GM18951 (cell line): ENCODE results near the gene MAP1LC3A.

Experiments used
- POLR2A ChIP-seq: IDR thresholded peaks from 4 replicates; pipeline ENCODE4 v1.6.1; 2011; ENCODE audit warnings: mild to moderate bottlenecking; ENCODE audit not compliant: insufficient read length, insufficient read depth; ENCODE audit errors: extremely low read depth
- in situ Hi-C: fragments of 300-500 bp; cut with MboI; formaldehyde crosslinking; loops from one replicate; pipeline ENCODE4 v1.12.0; 2022; ENCODE audit warnings: low sequenced_read_pairs, mixed read lengths, inconsistent platforms; ENCODE audit not compliant: unreplicated experiment

MAP1LC3A gene

DNA sequence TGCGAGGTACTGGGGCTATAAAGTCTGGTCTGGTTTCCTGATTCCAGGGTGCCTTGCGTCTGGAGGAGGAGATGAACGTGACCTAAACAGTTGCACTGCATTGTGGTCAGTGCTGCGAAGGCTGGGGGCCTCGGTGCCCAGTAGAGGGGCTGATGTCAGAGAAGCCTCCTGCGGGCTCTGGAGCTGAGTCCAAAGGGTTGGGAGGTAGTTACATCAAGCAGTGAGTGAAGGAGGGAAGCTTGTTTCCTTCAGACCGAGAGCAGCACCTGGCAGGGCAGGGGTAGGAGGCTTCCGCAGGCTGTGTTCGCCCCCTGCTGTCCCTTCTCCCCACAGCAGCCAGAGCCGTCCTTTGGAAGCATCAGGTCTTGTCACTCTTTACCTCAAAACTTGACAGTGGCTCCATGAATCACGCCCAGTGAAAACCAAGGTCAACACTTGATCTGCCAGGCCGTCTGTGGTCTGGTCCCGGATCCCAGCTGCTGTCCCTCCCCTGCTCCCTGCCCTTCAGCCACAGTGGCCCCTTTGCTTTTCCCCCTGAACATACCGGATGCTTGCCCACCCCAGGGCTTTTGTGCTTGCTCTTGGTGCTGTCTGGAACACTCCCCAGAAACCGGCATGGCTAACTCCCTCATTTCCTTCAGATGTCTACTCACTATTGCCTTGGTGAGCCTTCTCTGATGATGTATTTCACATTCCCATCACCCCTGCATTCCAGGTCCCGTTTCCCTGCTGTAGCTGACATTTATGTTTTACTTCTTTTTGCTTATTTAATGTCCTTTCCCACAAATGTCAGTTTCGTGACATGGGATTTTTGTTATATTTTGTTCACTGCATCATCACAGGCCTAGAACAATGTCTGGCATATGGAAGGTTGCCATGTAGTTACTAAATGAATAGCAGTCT, 35.3 kb upstream of the MAP1LC3A start:
- TF ChIP-seq POLR2A: no peak
- in situ Hi-C loops: no loop called here

DNA sequence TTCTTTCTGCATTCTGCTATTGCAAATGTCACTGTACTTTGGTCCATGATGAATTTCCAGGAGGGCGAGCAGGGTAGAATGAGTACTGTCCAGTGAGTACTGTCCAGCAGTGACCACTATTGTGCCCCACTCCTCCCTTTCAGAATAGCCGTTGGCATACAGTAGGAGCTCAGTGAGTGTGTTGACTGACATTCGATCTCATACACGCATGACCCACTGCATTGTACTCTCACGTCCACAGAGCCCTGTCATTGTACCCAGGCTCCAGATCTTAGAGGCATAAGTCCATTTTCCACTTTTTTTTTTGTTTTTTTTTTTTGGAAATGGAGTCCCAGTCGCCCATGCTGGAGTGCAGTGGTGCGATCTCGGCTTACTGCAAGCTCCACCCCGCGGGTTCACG, 34.1 kb upstream of the MAP1LC3A start:
- TF ChIP-seq POLR2A: no peak
- in situ Hi-C loops: no loop called here

DNA sequence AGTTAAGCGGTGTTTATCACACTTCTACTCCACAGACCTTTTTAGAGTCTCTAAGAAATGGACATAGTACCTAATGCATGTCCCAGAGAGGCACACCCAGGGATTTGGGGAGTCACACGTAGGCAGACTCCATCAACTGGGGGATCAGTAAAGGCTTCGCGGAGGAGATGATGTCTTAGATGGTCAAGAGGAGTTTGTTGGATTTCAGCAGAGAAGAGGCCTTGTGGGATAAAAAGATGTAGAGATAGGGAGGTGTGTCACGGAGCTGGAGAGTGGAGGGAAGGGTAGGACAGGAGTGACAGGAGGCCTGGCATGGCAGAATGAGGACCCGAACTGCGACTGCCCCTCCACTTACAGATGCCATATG, 33.2 kb upstream of the MAP1LC3A start:
- no peak for TF ChIP-seq POLR2A
- in situ Hi-C loops: no loop called here

DNA sequence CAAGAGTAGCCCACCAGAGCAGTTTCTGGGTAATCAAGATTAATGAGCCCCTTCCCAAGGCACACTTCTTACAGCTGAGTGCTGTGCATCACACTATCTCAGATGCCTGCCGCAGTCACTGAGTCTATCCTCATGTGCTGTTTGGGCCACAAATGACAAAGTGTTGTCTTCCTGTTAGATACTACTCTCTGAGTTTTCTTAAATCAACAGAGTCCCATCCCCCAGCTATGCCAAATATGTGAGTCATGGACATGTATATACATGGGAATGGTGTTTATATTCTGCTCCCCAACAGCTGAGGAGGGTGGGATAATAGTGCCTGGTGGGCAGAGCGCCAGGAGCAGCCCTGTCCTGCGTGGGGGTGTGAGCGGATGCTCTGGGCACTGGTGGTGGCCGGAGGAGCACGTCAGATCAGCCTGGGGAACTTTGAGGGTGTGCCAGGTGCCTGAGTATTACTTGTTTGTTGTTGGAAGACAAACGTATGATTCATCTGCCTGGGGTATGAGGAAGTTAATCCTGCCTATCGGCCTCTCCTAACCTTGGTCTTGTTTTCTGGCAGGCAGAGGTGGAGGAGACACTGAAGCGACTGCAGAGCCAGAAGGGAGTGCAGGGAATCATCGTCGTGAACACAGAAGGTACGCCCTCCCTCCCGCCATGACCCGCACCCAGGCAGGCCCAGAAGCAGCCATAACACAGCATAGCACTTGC, 32.7 kb upstream of the MAP1LC3A start:
- in situ Hi-C loops: no loop called here
- no peak for TF ChIP-seq POLR2A

DNA sequence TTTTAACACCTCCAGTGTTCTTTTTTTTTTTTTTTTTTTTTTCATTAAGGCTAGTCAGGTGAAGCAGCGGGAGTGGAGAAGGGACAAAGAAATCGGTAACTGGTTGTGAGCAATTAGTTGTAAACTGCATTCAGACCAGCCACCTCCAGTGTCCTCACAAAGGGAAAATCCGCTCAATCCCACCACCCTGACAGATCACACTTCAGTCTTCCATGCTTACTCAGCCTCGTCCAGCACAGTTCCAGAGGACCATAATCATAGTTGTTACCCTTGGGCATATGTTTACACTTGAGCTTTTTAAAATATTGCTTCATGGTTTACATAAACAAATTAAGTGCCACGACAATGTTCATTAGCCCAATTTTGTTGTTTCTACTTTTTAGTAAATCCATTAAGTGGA, 32.1 kb upstream of the MAP1LC3A start:
- in situ Hi-C loops: no loop called here

DNA sequence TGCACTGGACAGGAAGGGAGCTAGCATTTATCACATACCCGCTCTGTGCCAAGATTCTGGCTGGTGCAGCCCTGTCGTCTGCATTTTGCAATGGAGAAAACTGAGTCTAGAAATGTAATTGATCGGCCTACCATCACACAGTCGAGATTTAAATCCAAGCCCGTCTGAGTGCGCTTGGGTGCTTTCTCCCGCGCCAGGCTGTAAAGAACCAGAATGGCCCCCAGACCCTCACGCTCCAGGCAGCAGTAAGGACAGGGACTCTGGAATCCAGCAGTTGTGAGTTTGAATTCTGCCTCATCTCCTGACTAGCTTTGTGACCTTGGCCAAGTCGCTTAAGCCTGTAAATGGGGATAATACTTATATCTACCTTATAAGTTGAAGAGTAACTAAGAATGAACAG, 31.5 kb upstream of the MAP1LC3A start:
- in situ Hi-C loops: no loop called here
- TF ChIP-seq POLR2A: no peak

More for the DNA sequence above, 32.1 kb upstream of the MAP1LC3A start:
- no peak for TF ChIP-seq POLR2A

DNA sequence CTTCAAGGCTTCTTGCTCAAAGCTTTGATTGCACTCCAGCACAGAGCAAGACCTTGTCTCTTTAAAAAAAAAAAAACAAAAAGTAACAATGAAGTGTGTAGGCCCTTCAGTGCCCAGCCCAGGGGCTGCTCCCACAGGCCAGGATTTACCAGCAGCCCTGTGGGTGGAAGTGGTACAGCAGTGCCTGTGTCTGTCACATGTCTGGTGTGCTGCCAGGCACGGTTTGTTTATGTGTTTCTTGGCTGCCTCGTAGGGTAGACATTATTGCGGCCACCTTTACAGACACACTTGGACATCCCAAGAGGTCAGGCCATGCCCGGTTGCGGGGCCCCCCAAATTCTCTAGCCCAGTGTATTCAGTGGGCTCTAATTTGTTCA, 29.6 kb upstream of the MAP1LC3A start:
- TF ChIP-seq POLR2A: no peak
- in situ Hi-C loops: no loop called here

DNA sequence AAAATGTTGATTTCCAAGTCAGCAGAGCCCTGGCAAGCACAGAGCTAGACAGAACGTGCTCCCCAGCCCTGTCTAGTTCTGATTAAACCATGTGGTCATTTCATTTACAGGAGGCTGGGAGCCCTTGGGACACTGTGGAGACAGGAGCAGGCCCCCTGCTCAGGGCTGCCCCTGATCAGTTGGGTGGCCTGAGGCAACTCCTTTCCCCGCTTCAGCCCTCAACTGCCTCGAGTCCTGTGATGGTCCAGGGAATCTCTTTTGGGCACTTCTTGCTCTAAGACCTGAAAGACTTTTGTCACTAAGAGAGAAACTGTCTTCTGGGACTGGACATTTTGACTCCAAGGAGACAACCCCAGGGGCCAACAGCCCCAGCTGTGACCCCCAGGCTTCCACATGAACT, 28.8 kb upstream of the MAP1LC3A start:
- TF ChIP-seq POLR2A: no peak
- in situ Hi-C loops: loop anchor here (10.0 kb wide), 1 partner anchor 175 kb away; the partner anchor contains the start of gene TP53INP2

DNA sequence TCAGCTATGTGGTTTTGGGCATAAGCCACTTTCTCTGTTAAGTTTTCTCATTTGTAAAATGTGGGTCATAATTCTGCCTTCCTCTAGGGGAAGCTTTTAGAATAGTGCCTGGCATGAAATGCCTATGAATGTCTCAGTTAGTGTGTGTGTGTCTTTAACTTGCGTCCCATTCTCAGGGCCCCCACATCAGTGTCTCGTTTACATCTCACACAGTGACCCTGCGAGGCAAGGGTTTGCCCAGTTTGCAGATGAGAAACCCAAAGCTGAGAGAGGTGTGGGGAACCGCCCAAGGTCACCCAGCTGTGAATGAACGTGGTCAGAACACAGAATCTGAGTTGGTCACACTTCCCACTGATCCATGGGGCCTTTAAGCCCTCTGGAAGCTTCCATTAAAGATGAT, 28.2 kb upstream of the MAP1LC3A start:
- in situ Hi-C loops: loop anchor here (10.0 kb wide), 1 partner anchor 174 kb away; the partner anchor contains the start of gene TP53INP2
- TF ChIP-seq POLR2A: no peak

DNA sequence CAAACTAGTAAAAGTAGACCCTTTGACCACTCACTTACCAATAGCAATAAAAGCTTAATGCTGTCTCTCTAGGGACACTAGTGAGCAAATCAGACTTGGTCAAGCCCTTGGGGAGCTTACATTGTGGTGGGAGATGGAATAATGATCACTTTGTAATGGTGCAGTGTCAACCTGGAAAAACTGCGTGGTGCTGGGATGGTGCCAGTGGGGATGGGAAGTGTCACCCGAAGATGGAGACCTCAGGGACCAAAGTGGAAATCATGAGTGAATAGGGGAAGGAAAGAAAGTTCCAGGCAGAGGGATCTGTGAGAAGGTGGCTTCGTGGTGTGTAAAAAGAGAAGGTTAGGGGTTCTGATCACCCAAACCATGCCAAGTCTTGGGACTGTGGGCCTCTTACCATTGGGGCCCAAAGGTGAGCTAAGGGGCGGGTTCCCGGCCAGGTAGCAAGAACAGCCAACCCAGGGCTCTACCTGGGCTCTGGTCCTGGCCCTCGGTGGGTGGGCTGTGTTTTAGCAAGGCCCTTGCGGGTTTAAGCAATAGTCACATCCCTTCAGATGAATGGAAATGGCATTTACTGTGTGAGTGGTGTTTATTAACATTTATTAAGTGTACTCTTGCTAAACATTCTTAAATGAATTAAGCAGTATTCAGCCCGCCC, 26.8 kb upstream of the MAP1LC3A start:
- in situ Hi-C loops: loop anchor here (10.0 kb wide), 1 partner anchor 173 kb away; the partner anchor contains the start of gene TP53INP2

DNA sequence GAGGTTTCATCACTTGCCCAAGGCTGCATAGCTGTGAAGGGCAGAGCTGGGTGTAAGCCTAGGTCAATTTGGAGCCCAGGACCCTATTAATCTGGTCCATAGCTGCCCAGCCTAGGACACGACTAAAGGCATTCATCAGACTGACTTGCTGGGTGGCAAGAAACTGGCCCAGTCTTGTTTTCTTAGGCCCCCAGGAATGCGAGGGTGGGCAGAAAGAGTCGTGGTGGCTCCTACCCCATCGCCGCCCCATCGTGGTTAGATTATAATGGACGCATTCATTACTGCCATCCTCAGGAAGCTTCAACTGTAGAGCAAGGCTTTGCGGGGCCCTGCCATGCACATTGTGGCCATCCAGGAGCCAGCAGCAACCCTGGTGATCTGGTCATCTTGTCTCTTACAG, 26.2 kb upstream of the MAP1LC3A start:
- in situ Hi-C loops: loop anchor here (10.0 kb wide), 1 partner anchor 172 kb away; the partner anchor contains the start of gene TP53INP2
- TF ChIP-seq POLR2A: no peak

More for the DNA sequence above, 26.8 kb upstream of the MAP1LC3A start:
- TF ChIP-seq POLR2A: no peak

DNA sequence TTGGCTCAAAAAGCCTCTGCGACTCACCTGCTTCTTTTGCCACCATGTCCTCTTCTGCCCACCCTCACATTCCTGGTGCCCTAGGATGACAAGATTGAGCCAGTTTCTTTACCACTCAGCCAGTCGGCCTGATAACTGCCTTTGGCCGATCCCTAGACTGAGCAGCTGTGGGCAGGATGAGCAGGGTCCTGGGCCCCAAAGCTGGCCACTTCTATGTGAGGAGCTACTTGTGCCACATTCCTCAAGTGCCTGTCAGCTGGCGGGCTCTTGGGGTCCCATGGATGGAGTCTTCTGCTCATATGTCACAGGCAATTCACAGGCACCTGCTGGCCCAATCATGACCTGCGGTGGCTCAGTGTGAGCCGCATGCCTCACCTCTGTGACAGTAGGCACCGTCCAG, 25.8 kb upstream of the MAP1LC3A start:
- no peak for TF ChIP-seq POLR2A
- in situ Hi-C loops: loop anchor here (10.0 kb wide), 1 partner anchor 172 kb away; the partner anchor contains the start of gene TP53INP2
